A673 (cell line): ENCODE measurements around the gene CSGALNACT2.

Experiments
- EZH2 ChIP-seq: fragments of 200-600 bp; sonication (generic); IDR thresholded peaks from 2 replicates; pipeline ENCODE4 v1.6.1; 2017; ENCODE audit warnings: borderline replicate concordance, low read depth, mild to moderate bottlenecking, mixed read lengths, antibody characterized with exemption, low read length; ENCODE audit not compliant: poor library complexity, severe bottlenecking
- TF ChIP-seq, protein P1 (sequence below): fragments of 300-800, 200-600 bp; sonication (generic); conservative IDR thresholded peaks from 2 replicates; pipeline ENCODE4 v1.5.1; 2017; ENCODE audit warnings: low read depth, mild to moderate bottlenecking, antibody characterized with exemption, low read length, moderate library complexity, mixed read lengths

- TF ChIP-seq, protein P1, sequence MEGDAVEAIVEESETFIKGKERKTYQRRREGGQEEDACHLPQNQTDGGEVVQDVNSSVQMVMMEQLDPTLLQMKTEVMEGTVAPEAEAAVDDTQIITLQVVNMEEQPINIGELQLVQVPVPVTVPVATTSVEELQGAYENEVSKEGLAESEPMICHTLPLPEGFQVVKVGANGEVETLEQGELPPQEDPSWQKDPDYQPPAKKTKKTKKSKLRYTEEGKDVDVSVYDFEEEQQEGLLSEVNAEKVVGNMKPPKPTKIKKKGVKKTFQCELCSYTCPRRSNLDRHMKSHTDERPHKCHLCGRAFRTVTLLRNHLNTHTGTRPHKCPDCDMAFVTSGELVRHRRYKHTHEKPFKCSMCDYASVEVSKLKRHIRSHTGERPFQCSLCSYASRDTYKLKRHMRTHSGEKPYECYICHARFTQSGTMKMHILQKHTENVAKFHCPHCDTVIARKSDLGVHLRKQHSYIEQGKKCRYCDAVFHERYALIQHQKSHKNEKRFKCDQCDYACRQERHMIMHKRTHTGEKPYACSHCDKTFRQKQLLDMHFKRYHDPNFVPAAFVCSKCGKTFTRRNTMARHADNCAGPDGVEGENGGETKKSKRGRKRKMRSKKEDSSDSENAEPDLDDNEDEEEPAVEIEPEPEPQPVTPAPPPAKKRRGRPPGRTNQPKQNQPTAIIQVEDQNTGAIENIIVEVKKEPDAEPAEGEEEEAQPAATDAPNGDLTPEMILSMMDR: no peak
- TF ChIP-seq EZH2: no peak
Observed at GRCh38 chr10:43227911-43228782, 89.9 kb downstream of the CSGALNACT2 start.
